RWPE1 (cell line): ENCODE results near the gene PIM3.
A peak's percentile ranks its signal among the peaks of the same experiment; 100 is the strongest.
"Not testable (repeated sequence)": the region's sequence is repeated elsewhere in the genome, so short reads cannot be mapped to it uniquely, and the experiment has no call there.

Source experiments
- CTCF ChIA-PET: fragments of 350-600 bp; sonication (Branson Sonifier 250); formaldehyde crosslinking; extraction: SDS; loops from one replicate; lab custom pipeline; 2021; lab: Yijun Ruan, JAX
- POLR2A ChIA-PET: fragments of 400-600 bp; formaldehyde crosslinking; extraction: SDS; loops from one replicate; lab custom pipeline; 2020; ENCODE audit warnings: antibody characterized with exemption; ENCODE audit not compliant: low non-redundant PET; lab: Yijun Ruan, JAX
- DNase-seq: peaks from one replicate; pipeline ENCODE4 v3.0.0; 2012; ENCODE audit warnings: low spot score
- H3K27ac ChIP-seq: fragments of 450-650 bp; 2 replicates; pipeline ENCODE4 v1.5.1; 2017
- TF ChIP-seq, protein P1 (sequence below): fragments of 450-650 bp; conservative IDR thresholded peaks from 2 replicates; pipeline ENCODE4 v1.5.1; 2017; ENCODE audit warnings: low read depth, mild to moderate bottlenecking

PIM3 gene

GRCh38 chr22:49973018-49973961 is 12.7 kb downstream of the PIM3 start:
- no peak for DNase-seq
- TF ChIP-seq, protein P1, sequence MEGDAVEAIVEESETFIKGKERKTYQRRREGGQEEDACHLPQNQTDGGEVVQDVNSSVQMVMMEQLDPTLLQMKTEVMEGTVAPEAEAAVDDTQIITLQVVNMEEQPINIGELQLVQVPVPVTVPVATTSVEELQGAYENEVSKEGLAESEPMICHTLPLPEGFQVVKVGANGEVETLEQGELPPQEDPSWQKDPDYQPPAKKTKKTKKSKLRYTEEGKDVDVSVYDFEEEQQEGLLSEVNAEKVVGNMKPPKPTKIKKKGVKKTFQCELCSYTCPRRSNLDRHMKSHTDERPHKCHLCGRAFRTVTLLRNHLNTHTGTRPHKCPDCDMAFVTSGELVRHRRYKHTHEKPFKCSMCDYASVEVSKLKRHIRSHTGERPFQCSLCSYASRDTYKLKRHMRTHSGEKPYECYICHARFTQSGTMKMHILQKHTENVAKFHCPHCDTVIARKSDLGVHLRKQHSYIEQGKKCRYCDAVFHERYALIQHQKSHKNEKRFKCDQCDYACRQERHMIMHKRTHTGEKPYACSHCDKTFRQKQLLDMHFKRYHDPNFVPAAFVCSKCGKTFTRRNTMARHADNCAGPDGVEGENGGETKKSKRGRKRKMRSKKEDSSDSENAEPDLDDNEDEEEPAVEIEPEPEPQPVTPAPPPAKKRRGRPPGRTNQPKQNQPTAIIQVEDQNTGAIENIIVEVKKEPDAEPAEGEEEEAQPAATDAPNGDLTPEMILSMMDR: no peak
- H3K27ac ChIP-seq: no peak overlapping the region
- ChIA-PET POLR2A (no interaction called here), CTCF (no interaction called here)

- TF ChIP-seq, protein P1: no peak
- peak overlapping the region; percentile 71 for H3K27ac ChIP-seq
- DNase-seq: no peak
- CTCF ChIA-PET: no interaction called here
- POLR2A ChIA-PET: no interaction called here
These were observed 15.2 kb downstream of the PIM3 start for GRCh38 chr22:49975543-49976389.

DNA sequence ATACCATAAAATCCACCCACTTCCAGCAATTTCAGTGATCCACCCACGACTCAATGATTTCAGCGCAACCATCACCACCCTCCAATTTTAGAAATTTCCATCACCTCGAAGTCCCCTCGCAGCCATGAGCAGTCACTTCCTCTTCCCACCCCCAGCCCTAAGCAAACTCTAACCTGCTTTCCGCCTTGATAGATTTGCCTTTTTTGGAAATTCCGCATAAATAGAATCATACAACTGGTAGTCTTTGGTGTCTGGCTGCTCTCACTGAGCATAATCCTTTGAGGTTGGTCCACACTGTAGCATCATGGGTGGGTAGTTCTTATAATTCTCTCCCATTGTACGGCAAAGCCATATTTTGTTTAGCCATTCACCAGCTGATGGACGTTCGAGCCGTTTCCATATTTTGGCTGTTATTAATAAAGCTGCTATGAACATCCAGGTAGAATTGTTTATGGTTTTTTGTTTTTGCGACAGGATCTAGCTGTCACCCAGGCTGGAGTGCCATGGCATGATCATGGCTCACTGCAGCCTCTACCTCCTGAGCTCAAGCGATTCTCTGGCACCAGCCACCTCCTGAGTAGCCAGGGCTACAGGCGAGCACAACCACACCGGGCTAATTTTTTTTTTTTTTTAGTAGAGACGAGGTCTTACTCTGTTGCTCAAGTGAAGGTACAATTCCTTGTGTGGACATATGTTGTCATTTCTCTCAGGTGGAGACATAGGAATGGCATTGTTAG is 16.0 kb downstream of the PIM3 start:
- TF ChIP-seq, protein P1: no peak
- no peak for DNase-seq
- CTCF ChIA-PET: no interaction called here
- peak overlapping the region; percentile 71 for H3K27ac ChIP-seq
- POLR2A ChIA-PET: no interaction called here

GRCh38 chr22:49977578-49977977 is 17.0 kb downstream of the PIM3 start:
- POLR2A ChIA-PET: no interaction called here
- H3K27ac ChIP-seq: no peak overlapping the region
- CTCF ChIA-PET: no interaction called here
- TF ChIP-seq, protein P1: no peak
- no peak for DNase-seq

DNA sequence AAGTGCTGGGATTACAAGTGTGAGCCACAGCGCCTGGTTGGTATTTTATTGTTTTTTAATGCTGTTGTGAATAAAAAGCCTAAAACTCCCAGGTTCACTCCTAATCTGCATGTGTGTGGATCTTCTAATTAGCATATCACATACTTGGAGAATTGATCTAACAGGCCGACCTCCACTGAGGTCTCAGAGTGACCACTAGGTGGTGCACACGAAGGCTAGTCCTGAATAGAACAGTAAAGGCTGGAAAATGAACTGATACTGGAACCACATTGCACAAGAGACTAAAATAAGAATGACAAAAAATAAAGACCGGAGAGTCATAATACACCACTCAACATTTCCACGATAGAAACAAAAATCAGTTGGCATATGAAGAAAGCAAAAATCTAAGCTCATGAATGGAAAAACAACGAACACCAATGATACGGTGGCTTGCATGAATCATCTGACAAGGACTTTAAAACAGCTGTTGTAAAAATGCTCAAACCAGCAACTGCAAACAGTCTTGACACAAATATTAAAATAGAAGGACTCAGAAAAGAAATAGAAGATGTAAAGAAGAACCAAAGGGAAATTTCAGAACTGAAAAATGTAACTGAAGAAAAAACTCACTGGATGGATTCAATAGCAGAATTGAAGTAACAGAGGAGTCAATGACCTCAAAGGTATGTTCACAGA is 19.2 kb downstream of the PIM3 start:
- H3K27ac ChIP-seq: no peak overlapping the region
- TF ChIP-seq, protein P1: peak; percentile 51
- ChIA-PET POLR2A (no interaction called here), CTCF (no interaction called here)
- DNase-seq: no peak

DNA sequence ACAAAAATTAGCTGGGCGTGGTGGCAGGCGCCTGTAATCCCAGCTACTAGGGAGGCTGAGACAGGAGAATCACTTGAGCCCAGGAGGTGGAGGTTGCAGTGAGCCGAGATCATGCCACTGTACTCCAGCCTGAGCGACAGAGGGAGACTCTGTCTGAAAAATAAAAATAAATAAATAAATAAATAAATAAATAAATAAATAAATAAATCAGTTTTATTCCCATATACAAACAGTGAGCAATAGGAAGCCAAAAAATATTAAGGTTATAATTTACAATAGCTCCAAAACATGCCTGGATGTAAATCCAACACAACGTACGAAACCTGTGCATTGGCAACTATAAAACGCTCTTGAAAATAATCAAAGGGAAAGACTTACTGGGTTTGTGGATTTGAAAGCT is 21.2 kb downstream of the PIM3 start:
- DNase-seq, H3K27ac ChIP-seq: not testable (repeated sequence)
- CTCF ChIA-PET: interaction anchor here (0.6 kb wide), 1 partner anchor 15 kb away, joined by 6 read pairs; no protein-coding TSS in a partner anchor
- POLR2A ChIA-PET: interaction anchor here (0.7 kb wide), 1 partner anchor 171 kb away, joined by 5 read pairs; no protein-coding TSS in a partner anchor
